LHCN-M2 (cell line): ENCODE measurements around the gene CCDC86. TPM values are rescaled to one million over a fixed set of nuclear protein-coding genes. Genes with fewer than 3 reads are reported as not detected.

Source experiments
- DNase-seq: peaks from one replicate; pipeline ENCODE4 v3.0.0-alpha.2; 2012; ENCODE audit warnings: low read depth
- total RNA-seq: library from RNA; depleted of rRNA; stranded (reverse); fragments of >200 nt; gene quantifications from 2 replicates; pipeline ENCODE4 v1.2.3, GENCODE V29; 2014; rRNA removed

CCDC86 gene
- total RNA-seq, 1 experiment from 2014 or later = 33.1 TPM

GRCh38 chr11:60890696-60891095 lies 48.8 kb downstream of the CCDC86 start:
- DNase-seq = no peak

GRCh38 chr11:60891103-60891741 lies 49.3 kb downstream of the CCDC86 start:
- no peak for DNase-seq

- no peak for DNase-seq
These were observed 53.8 kb downstream of the CCDC86 start for GRCh38 chr11:60895687-60896086.

GRCh38 chr11:60897496-60897895 lies 55.6 kb downstream of the CCDC86 start:
- DNase-seq = no peak

- peak; percentile 69 for DNase-seq
These were observed 57.4 kb downstream of the CCDC86 start for GRCh38 chr11:60899046-60899936.

GRCh38 chr11:60899977-60900376 lies 58.1 kb downstream of the CCDC86 start:
- DNase-seq = no peak

Other genes with a start within 250 kb of the CCDC86 start
- gene MS4A8, start 142.5 kb upstream of the CCDC86 start, total RNA-seq = not detected in 2 replicates
- not detected in 2 replicates for gene MS4A18, start 117.4 kb upstream of the CCDC86 start, total RNA-seq
- gene MS4A15, start 85.2 kb upstream of the CCDC86 start, total RNA-seq = not detected in 2 replicates
- gene MS4A10, start 56.8 kb upstream of the CCDC86 start, total RNA-seq = not detected in 2 replicates
- gene PTGDR2, start 13.8 kb downstream of the CCDC86 start, total RNA-seq = 0.06 TPM in 1 of 2 replicates, not detected in the other
- gene ZP1, start 25.4 kb downstream of the CCDC86 start, total RNA-seq = 0.57 TPM in 1 of 2 replicates, not detected in the other
- gene PRPF19, start 64.5 kb downstream of the CCDC86 start, total RNA-seq = 79.7 and 97.3 TPM in 2 replicates
- 85.0 and 94.1 TPM in 2 replicates for gene TMEM109, start 72.0 kb downstream of the CCDC86 start, total RNA-seq
- gene TMEM132A, start 82.3 kb downstream of the CCDC86 start, total RNA-seq = 36.7 and 41.1 TPM in 2 replicates
- gene SLC15A3, start 110.1 kb downstream of the CCDC86 start, total RNA-seq = 4.2 and 8.6 TPM in 2 replicates
- gene CD6, start 129.6 kb downstream of the CCDC86 start, total RNA-seq = not detected in 2 replicates